ENCODE measurements around the gene ASTN1. TPM values are rescaled to one million over a fixed set of nuclear protein-coding genes. Genes with fewer than 3 reads are reported as not detected.

ASTN1 gene
- total RNA-seq, 4 donors from 2014 or later: 0.13 to 3.7 (median 0.84) TPM

DNA sequence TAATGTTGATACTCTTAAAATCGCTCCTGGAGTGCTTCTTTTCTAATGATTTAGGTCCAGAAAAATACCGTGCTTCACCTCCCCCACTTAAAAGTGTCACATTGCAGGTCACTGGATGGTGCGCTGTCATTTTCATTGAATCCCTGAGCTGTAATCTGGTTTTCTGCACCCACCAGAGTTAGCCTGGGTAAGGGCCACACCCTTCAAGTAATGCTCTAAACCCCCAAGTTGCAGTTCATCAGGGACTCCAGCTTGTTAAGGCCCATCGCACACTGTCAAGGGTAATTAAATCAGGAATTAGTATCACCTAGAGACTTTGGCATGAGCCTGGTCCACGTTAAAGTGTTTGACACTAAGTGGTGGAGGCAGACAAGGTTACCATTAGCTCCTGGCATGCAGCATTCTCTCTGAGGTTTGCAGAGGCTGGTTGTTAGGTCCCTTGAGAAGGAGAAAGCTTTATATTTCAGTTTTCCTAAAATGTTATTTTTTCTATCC, 34.0 kb downstream of the ASTN1 start:
- ATAC-seq (ENCODE audit: low FRiP score): no peak

GRCh38 chr1:177128665-177129281, 35.7 kb downstream of the ASTN1 start:
- ATAC-seq (ENCODE audit: low FRiP score): no peak
- TF ChIP-seq, protein P1, sequence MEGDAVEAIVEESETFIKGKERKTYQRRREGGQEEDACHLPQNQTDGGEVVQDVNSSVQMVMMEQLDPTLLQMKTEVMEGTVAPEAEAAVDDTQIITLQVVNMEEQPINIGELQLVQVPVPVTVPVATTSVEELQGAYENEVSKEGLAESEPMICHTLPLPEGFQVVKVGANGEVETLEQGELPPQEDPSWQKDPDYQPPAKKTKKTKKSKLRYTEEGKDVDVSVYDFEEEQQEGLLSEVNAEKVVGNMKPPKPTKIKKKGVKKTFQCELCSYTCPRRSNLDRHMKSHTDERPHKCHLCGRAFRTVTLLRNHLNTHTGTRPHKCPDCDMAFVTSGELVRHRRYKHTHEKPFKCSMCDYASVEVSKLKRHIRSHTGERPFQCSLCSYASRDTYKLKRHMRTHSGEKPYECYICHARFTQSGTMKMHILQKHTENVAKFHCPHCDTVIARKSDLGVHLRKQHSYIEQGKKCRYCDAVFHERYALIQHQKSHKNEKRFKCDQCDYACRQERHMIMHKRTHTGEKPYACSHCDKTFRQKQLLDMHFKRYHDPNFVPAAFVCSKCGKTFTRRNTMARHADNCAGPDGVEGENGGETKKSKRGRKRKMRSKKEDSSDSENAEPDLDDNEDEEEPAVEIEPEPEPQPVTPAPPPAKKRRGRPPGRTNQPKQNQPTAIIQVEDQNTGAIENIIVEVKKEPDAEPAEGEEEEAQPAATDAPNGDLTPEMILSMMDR (IDR thresholded peaks at IDR 0.05): no peak
- no peak for DNase-seq (ENCODE audit: low spot score)

More for the DNA sequence above, 34.0 kb downstream of the ASTN1 start:
- TF ChIP-seq, protein P1 (IDR thresholded peaks at IDR 0.05): no peak
- no peak for DNase-seq (ENCODE audit: low spot score)

GRCh38 chr1:177126267-177126666, 38.2 kb downstream of the ASTN1 start:
- DNase-seq (ENCODE audit: low spot score): no peak
- TF ChIP-seq, protein P1 (IDR thresholded peaks at IDR 0.05): no peak
- no peak for ATAC-seq (ENCODE audit: low FRiP score)

DNA sequence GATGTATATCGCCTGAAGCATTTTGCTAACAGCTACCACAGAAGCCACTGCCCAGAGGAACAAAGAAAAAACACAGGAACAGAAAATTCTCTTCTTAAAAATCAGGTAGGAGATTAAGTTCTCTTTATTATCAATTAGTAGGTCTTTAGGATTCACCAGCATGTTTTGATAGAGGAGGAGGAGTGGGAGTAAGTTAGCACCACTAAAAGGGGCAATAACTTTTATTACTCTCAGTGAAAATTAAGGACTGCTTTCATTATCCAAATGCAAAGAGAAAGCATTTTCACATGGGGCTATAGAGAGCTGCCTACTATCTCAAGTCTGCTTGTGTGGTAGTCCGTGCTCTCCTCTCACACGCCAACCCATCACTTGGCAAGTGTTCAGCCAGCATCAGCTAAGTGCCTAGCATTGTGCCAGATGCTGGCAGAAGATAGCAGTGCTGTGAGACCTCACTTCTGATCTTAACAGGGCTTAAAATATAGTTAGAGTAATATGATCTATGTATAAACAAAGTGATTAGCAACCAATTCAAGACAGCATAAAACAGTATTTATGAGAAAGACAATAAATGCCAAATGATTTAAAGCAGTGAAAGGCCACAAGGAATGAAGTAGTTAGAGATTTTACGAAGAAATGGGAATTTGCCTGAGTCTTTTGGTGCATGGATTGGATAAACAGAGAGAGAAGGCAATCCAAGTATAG, 39.8 kb downstream of the ASTN1 start:
- TF ChIP-seq, protein P1 (IDR thresholded peaks at IDR 0.05): no peak
- ATAC-seq (ENCODE audit: low FRiP score) (no peak), DNase-seq (ENCODE audit: low spot score) (no peak)

DNA sequence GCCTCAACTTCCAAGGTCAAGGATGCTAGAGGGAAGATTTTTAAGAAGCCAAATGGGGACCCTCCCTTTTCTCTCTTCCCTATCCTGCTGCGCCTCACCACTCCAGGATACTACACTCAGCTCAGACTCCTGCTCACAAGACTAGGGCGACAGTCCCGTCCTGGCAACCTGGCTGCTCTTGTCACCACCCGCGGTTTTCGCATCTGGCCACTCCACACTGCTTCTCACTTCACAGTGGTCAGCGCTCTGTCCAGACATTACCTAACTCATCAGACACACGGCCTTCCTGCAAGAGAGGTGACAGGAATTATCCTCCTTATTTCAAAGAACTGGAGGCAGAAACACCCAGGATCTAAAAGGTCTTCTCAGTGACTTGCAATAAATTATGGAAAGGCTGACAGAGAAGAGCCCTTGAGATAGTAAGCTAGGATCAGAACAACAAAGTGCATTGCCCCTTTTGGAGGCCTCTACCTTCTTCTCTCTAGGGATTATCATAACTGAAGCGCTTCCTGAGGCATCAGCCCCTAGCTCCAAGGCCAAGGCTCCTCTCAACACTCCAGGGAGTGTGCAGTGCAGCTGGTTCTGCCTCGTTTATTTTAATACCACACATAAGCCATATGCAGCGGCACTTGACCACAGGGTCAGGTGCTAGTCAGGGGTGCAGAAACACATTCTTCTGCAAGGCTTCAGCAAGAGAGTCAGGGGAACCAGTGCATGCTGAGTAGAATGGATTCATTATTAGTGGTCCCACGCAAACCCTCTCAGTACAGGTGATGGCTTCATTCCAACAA, 41.9 kb downstream of the ASTN1 start:
- ATAC-seq (ENCODE audit: low FRiP score) (no peak), DNase-seq (ENCODE audit: low spot score) (no peak)
- TF ChIP-seq, protein P1 (IDR thresholded peaks at IDR 0.05): no peak

- TF ChIP-seq, protein P1 (IDR thresholded peaks at IDR 0.05): no peak
- DNase-seq (ENCODE audit: low spot score): no peak
- ATAC-seq (ENCODE audit: low FRiP score): no peak
These were observed 45.2 kb downstream of the ASTN1 start for GRCh38 chr1:177119311-177119710.
